Keratinocyte (primary cell): ENCODE measurements around the gene RNU6-1. TPM values are rescaled to one million over a fixed set of nuclear protein-coding genes. Genes with fewer than 3 reads are reported as not detected.

Experiments used
- DNase-seq: peaks from one replicate; pipeline ENCODE4 v3.0.0-alpha.2; 2011; ENCODE audit warnings: low read depth, missing footprints, low spot score
- FAIRE-seq: peaks from 2 replicates; lab custom pipeline; 2011; peaks lifted over from hg19 to GRCh38; lab: Jason Lieb, UNC
- H2AFZ ChIP-seq: 2 replicates; pipeline ENCODE4 v1.6.0; 2012; ENCODE audit warnings: low read length, control low read depth, inconsistent platforms; ENCODE audit not compliant: control insufficient read depth
- H3K27ac ChIP-seq: 2 replicates; pipeline ENCODE4 v1.5.1; 2011; ENCODE audit warnings: low read length; ENCODE audit not compliant: control insufficient read depth, insufficient read depth
- H3K27me3 ChIP-seq: 3 replicates; pipeline ENCODE4 v1.6.0; 2011; ENCODE audit warnings: low read length; ENCODE audit not compliant: control insufficient read depth, insufficient read depth; ENCODE audit errors: extremely low read depth
- H3K36me3 ChIP-seq, 2 experiments: 2 replicates in 1 of 2; 3 replicates in 1 of 2; pipeline ENCODE4 v1.5.1; 2011; ENCODE audit warnings: low read length in 2 of 2, mild to moderate bottlenecking in 1 of 2; ENCODE audit not compliant: control insufficient read depth in 2 of 2, insufficient read depth in 2 of 2; ENCODE audit errors: extremely low read depth in 1 of 2
- H3K4me1 ChIP-seq: 3 replicates; pipeline ENCODE4 v1.5.1; 2011; ENCODE audit warnings: low read length; ENCODE audit not compliant: control insufficient read depth, insufficient read depth; ENCODE audit errors: extremely low read depth
- H3K4me2 ChIP-seq: 3 replicates; pipeline ENCODE4 v1.6.0; 2011; ENCODE audit warnings: low read depth, low read length; ENCODE audit not compliant: control insufficient read depth, insufficient read depth; ENCODE audit errors: extremely low read depth
- H3K4me3 ChIP-seq, 3 experiments: fragments of 200-600 bp in 1 of 3; sonication (generic) in 1 of 3; 2 replicates in 2 of 3; 3 replicates in 1 of 3; pipeline ENCODE4 v1.5.1; 2011 to 2016; ENCODE audit warnings: low read length in 3 of 3, mild to moderate bottlenecking in 3 of 3, control low read depth in 2 of 3, inconsistent platforms in 1 of 3, low read depth in 1 of 3, mixed read lengths in 1 of 3, mixed run types in 1 of 3, moderate library complexity in 1 of 3; ENCODE audit not compliant: control insufficient read depth in 2 of 3, insufficient read depth in 2 of 3; ENCODE audit errors: extremely low read depth in 1 of 3
- H3K79me2 ChIP-seq: 2 replicates; pipeline ENCODE4 v1.6.0; 2012; ENCODE audit warnings: low read length; ENCODE audit not compliant: control insufficient read depth, insufficient read depth
- H3K9ac ChIP-seq: 3 replicates; pipeline ENCODE4 v1.6.0; 2011; ENCODE audit warnings: low read length; ENCODE audit not compliant: control insufficient read depth, insufficient read depth; ENCODE audit errors: extremely low read depth
- H3K9me1 ChIP-seq: 3 replicates; pipeline ENCODE4 v1.6.0; 2011; ENCODE audit warnings: low read length; ENCODE audit not compliant: control insufficient read depth, insufficient read depth; ENCODE audit errors: extremely low read depth
- H3K9me3 ChIP-seq: 2 replicates; pipeline ENCODE4 v1.5.1; 2012; ENCODE audit warnings: low read depth, low read length; ENCODE audit not compliant: control insufficient read depth
- H4K20me1 ChIP-seq: 3 replicates; pipeline ENCODE4 v1.6.0; 2011; ENCODE audit warnings: low read length; ENCODE audit not compliant: control insufficient read depth, insufficient read depth; ENCODE audit errors: extremely low read depth
- CTCF ChIP-seq, 3 experiments: IDR thresholded peaks in 1 of 3; conservative IDR thresholded peaks in 1 of 3; optimal IDR thresholded peaks in 1 of 3; 2 replicates in 2 of 3; 3 replicates in 1 of 3; pipeline versions ENCODE3 to v1.5.1; 2011; ENCODE audit warnings: low read length in 3 of 3, mild to moderate bottlenecking in 3 of 3, moderate library complexity in 2 of 3, control low read depth in 1 of 3, inconsistent platforms in 1 of 3; ENCODE audit not compliant: insufficient read depth in 2 of 3; ENCODE audit errors: extremely low read depth in 1 of 3
- EZH2 ChIP-seq: IDR thresholded peaks from one replicate; pipeline ENCODE4 v1.6.1; 2012; ENCODE audit warnings: inconsistent platforms, mild to moderate bottlenecking, low read length, moderate library complexity
- dilution Hi-C: fragments of 300-500 bp; cut with MboI; formaldehyde crosslinking; loops from one replicate; pipeline ENCODE4 v1.7.0; 2020; ENCODE audit warnings: low sequenced_read_pairs; ENCODE audit not compliant: extremely low pct_ligation_motif_present
- polyA plus RNA-seq, 5 experiments: library from polyadenylated mRNA; depleted of rRNA in 3 of 5; stranded (reverse) in 3 of 5; stranded (forward) in 1 of 5; unstranded in 1 of 5; fragments of >200 nt; gene quantifications; 1 replicate in 1 of 5; 2 replicates in 3 of 5; 3 replicates in 1 of 5; pipeline versions ENCODE4 v1.2.1 to v1.2.3, GENCODE V29; 2011 to 2012; ENCODE audit warnings: missing spikeins in 2 of 5, low read depth in 1 of 5, low replicate concordance in 1 of 5

RNU6-1 gene
- polyA plus RNA-seq, 1 donor (not counting 4 experiments of a cell fraction or from before 2014, with no cell fraction given), result not detected

DNA sequence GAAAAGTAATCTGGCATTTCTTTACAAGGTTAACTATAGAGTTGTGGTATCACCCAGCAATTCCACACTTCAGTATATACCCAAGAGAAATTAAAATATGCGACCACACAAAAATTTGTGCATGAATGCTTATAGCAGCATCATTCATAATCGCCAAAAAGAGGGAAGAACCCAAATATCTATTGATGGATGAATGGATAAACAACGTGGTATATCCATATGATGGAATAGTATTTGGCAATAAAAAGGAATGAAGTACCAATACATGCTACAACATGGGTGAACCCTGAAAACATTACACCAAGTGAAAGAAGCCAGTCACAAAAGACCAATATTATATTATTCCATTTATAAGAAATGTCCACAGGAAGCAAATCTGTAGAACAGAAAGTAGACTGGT lies 23.2 kb downstream of the RNU6-1 start:
- dilution Hi-C loops, result no loop called here
- no peak overlapping the region for H3K4me2 ChIP-seq
- no peak overlapping the region for H3K9ac ChIP-seq
- peaks cover 43% of the 10 kb centered on the region for H3K27me3 ChIP-seq
- H3K36me3 ChIP-seq, result no peaks in the 10 kb centered on the region
- H3K79me2 ChIP-seq, result no peaks in the 10 kb centered on the region
- no peak for TF ChIP-seq EZH2
- no peak for TF ChIP-seq CTCF (optimal IDR thresholded peaks at IDR 0.05 in 1 of 3, IDR thresholded peaks at IDR 0.05 in 1 of 3, conservative IDR thresholded peaks at IDR 0.05 in 1 of 3; ENCODE audit: extremely low read depth in 1 of 3, insufficient read depth in 2 of 3, low read length in 3 of 3)
- no peaks in the 10 kb centered on the region for H3K9me3 ChIP-seq
- no peaks in the 10 kb centered on the region for H3K4me1 ChIP-seq
- H3K4me3 ChIP-seq, result no peak overlapping the region
- H4K20me1 ChIP-seq, result peaks cover 3% of the 10 kb centered on the region
- no peak overlapping the region for H3K27ac ChIP-seq
- no peak for FAIRE-seq
- H2AFZ ChIP-seq, result no peak overlapping the region
- no peak for DNase-seq
- no peaks in the 10 kb centered on the region for H3K9me1 ChIP-seq

- FAIRE-seq (no peak), DNase-seq (no peak)
- Histone ChIP-seq H3K9me3 (no peaks in the 10 kb centered on the region), H3K4me1 (no peaks in the 10 kb centered on the region), H3K4me3 (no peak overlapping the region), H2AFZ (no peak overlapping the region), H3K9me1 (no peaks in the 10 kb centered on the region), H3K9ac (no peak overlapping the region), H3K27ac (no peak overlapping the region), H3K36me3 (no peaks in the 10 kb centered on the region), H4K20me1 (no peaks in the 10 kb centered on the region), H3K79me2 (no peaks in the 10 kb centered on the region), H3K27me3 (peaks cover 27% of the 10 kb centered on the region), H3K4me2 (no peak overlapping the region)
- dilution Hi-C loops, result no loop called here
- TF ChIP-seq EZH2 (no peak), CTCF (optimal IDR thresholded peaks at IDR 0.05 in 1 of 3, IDR thresholded peaks at IDR 0.05 in 1 of 3, conservative IDR thresholded peaks at IDR 0.05 in 1 of 3; ENCODE audit: extremely low read depth in 1 of 3, insufficient read depth in 2 of 3, low read length in 3 of 3) (no peak)
These were observed 24.7 kb downstream of the RNU6-1 start for GRCh38 chr15:67815036-67815592.
